Measurements from ENCODE around the gene REEP5. TPM values are rescaled to one million over a fixed set of nuclear protein-coding genes. Genes with fewer than 3 reads are reported as not detected.

Gene REEP5
- total and polyA plus RNA-seq, 2 donors, result 44.5 to 66.0 TPM

Other genes starting within 250 kb of the REEP5 start
- 90.1 TPM for gene APC, start 184.3 kb downstream of the REEP5 start, total RNA-seq
- gene APC, start 184.3 kb downstream of the REEP5 start, polyA plus RNA-seq, result 15.1 TPM
- gene SRP19, start 60.9 kb downstream of the REEP5 start, total RNA-seq, result 48.5 TPM
- gene SRP19, start 60.9 kb downstream of the REEP5 start, polyA plus RNA-seq, result 47.2 TPM
- gene DCP2, start 54.6 kb upstream of the REEP5 start, total RNA-seq, result 102 TPM
- gene DCP2, start 54.6 kb upstream of the REEP5 start, polyA plus RNA-seq, result 6.1 TPM